T-helper 22 cell (primary cell): ENCODE measurements around the gene CDKAL1.
"Not testable (repeated sequence)": the region's sequence is repeated elsewhere in the genome, so short reads cannot be mapped to it uniquely, and the experiment has no call there.

ENCODE experiments used
- DNase-seq: peaks from one replicate; pipeline ENCODE4 v3.0.0-alpha.2; 2020; ENCODE audit warnings: low read depth

CDKAL1 gene

DNA sequence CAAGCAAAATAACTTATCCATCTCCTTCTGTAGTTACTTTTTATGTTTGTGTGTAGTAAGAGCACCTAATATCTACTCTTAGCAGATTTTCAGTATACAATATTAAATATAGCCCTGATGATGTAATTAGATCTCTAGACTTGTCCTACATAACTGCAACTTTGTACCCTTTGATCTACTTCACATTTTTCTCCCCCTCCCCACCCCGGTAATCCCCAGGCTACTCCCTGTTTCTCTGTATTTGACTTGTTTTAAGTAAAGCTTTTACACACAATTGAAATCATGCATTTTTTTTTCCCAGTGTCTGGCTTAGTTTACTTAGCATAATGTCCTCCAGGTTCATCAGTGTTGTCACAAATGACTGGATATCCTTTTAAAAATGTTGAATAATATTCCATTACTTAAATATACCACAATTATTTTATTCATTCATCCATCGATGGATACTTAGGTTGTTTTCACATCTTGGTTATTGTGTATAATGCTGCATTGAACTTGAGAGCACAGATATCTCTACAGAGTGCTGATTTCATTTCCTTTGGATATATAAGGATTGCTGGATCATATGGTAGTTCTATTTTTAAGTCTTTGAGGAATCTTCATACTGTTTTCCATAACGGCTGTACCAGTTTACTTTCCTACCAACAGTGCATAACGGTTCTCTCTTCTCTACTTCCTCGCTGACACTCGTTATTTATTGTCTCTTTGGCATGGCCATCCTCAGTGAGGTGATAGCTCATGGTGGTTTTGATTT, 212.7 kb downstream of the CDKAL1 start:
- no peak for DNase-seq

DNA sequence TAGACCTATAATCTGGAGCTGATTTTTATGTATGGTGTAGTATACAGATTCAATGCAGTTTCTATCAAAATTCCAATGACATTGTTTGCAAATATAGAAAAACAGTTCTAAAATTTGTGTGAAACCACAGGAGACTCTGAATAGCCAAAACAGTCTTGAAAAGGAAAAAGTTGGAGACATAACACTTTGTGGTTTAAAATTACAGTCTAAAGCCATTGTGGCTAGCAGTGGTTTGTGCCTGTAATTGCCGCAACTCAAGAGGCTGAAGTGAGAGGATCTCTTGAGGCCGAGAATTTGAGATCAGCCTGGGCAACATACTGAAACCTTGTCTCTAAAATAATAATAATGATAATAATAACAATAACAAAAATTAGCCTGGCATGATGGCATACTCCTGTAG, 213.7 kb downstream of the CDKAL1 start:
- DNase-seq: no peak

DNA sequence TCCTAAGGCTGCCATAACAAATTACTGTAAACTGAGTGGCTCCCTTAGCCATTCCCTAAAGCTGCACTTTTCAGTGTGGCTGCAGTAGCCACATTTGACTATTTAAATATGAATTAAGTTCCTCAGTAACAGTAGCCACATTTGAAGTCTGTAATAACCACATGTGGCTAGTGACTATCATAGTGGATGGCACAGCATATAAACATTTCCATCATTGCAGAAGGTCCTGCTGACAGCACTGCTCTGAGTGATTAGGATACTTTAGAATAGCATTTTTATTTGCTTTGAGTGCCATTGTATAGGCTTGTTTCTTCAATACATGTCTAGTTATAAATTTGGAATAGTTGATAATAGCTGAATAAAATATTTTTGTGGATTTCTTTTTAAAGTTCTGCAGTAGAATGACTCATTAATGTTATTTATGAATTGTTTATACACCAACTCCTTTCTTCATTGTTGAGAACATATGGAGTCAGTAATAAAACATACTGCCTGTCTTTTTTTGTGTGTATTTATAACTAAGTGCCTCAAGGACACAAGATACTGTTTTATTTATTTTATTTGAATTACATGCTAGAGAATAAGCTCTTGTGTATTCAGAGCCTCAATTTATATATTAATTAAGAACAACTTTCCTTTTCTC, 217.2 kb downstream of the CDKAL1 start:
- DNase-seq: no peak

DNA sequence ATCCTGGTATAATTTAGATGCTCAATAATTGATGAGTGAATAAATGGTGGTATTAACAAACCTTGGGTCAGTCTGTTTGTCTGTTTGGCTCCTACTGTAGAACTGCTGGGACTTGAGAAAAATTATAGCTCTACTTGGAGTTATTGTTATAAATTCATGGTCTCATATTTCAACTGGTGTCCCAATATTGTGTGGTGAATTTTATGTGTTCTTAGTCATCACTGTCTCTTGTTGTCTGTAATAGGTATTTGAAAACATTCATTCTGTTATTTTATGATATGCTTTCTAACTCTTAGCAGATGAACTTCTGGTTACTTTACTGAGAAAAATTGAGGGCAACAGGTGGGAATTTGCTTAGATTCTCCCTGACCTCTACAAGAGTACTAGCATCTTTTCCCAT, 221.4 kb downstream of the CDKAL1 start:
- no peak for DNase-seq

DNA sequence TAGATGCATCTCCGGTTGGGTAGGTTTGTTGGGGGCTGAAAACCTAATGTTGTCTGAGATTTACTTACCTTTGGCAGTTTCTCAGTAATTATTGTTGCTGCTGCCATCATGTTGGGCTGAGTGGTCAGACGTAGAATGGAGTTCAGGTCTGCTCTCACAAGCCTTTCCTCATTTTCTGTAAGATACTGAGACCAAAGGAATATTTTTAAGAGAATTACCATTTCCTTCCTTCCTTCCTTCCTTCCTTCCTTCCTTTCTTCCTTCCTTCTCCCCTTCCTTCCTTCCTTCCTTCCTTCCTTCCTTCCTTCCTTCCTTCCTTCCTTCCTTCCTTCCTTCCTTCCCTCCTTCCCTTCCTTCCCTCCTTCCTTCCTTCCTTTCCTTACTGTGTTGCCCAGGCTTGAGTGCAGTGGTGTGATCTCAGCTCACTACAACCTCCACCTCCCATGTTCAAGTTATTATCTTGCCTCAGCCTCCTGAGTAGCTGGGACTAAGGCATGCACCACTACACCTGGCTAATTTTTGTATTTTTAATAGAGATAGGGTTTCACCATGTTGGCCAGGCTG, 222.4 kb downstream of the CDKAL1 start:
- not testable (repeated sequence) for DNase-seq

DNA sequence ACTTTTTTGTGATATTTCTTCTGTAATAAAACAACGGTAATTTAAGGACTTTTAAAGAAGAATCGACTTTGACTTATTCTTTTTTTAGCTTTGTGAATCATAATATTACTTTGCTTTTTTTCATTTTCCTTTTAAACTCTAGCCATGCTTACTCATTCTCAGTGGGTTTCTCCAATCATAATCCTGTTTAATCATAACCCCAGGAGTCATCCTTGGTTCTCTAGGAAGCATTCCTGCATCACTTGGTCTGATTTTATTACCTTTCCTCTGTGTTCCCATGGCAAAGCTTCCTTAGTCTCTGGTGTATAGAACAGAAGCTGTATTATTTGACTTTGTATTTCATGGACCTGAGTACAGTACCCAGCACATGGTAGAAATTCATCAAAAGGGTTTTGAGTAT, 223.5 kb downstream of the CDKAL1 start:
- DNase-seq: no peak

DNA sequence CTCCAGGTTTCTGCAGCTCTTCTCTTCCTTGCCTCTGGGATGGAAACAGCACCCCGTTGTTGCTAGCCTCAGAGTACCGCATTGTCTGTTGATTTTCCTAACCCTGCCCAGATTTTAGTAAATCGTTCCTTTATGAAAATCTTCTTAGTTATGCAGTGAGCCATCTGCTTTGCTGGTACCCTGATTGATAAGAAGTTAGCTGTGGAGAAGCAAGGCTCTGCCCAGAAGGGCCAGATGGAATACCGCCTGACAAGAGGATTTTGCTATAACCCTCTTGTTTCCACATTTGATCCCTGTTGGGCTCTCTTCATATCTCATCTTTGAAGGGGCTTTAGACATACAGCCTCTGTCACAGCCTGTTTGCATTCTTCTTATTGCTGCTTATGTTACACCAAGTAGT, 229.0 kb downstream of the CDKAL1 start:
- no peak for DNase-seq

DNA sequence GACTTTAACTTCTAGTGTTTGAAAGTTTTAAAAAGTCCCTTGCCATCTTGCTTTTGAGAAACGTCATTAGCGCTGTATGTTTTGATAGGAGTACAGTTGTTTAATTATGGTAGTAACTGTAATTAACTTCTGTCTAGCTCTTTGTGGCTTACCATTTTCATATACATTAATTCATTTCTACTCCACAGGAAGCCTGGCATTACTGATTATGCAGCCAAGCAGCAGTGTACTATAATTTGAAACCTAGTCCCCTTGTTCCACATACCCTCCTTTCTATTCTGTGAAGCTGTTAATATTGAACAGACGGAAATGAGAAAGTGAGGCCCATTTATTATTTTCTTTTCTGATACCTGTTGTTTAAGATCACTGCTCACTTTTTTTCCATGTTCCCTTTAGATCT, 235.4 kb downstream of the CDKAL1 start:
- no peak for DNase-seq

DNA sequence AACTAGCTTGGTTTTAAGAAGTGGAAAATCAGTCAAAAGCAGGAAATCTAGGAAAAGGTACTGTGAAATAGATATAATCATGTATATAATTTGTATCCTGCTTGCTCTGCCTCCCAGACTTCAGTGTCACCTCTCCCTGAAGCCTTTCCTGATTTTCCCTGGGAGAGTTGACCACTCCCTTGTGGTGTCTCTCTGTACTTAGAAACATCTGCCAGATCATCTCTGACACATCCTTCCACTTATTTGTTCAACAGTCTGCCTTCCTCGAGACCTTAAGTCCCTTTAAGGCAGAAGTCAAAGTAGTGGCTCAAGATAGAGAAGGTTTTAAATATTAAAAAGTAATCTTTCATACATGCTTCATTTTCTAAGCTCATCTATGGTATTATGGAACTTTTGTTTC, 236.5 kb downstream of the CDKAL1 start:
- DNase-seq: no peak

DNA sequence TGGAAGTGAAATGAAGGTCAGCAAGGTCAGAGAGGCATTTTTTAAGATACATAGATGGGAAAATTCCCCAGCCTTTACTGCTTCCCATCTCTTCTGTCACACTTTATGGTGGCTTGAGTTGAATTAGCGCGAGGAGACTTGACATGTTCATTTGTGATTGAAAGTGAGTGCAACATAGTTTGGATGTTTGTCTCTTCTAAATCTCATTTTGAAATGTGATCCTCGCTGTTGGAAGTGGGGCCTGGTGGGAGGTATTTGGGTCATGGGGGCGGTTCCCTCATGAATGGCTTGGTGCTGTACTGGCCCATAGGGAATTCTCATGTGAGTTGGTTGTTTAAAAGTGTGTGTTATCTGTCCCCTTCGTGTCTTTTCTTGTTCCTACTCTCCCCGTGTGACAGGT, 237.2 kb downstream of the CDKAL1 start:
- no peak for DNase-seq

DNA sequence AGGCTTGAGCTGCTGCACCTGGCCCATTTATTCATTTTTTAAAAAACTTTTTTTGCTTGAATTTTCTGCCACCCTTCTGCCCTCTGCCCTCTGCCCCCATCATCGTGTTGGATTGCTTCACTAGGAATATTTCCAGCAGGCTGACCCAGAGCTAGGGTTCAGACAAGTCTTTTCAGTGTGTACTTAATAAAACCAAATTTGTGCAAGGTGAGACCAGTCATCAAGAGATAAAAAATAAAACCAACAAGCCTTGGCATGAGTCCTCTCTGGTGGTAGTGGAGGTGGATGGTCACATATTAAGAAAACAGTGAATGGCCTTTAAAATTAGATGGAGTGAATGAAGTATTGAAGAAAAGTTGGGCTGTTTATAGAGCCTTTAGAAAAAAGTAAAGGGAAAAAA, 239.6 kb downstream of the CDKAL1 start:
- no peak for DNase-seq

DNA sequence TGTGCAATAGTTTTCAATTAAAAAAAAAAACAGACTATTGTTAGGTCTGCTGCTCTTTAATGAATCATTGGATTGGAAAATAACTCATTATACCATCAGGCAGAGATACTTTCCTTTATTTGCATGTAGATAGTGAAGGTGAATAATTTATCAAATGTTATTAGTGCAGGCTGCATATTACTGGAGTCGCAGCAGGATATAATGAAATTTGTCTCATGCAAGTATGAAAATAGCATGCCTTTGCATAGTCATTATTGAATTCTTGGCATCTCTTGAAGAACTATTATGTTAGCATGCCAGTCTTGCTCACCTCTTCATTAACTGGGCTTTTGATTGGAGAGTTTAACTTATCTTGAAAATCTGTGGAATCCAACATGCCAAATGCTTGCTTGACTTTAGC, 241.7 kb downstream of the CDKAL1 start:
- DNase-seq: no peak

DNA sequence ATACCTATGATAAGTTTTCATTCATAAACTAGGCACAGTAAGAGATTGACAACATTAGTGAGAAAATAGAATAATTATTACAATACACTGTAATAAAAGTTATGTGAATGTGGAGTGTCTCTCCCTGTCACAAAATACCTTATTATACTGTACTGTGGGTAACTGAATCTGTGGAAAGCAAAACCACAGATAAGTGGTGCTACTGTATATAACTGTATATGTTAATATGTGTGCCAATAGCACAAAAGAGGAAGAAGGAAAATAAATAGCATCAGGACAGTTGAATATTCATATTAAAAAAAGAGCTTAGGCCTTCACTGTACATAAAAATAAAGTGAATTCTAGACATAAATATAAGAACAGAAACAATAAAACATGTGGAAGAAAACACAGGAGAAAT, 243.5 kb downstream of the CDKAL1 start:
- no peak for DNase-seq

DNA sequence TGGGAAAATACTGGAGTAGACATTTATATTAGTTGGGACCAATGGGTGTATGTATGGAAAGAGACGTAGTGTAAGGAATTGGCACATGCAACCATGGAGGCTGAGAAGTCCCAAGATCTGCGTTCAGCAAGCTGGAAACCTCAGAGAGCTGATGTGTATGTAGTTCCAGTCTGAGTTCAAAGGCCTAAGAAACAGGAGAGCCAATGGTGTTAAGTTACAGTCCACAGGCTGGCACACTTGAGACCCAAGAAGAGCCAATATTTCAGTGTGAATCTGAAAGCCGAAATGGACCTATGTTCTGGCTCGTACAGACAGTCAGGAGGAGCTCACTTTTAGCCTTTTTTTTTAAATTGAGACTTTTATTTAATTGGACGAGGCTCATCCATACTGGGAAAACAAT, 244.2 kb downstream of the CDKAL1 start:
- DNase-seq: no peak

DNA sequence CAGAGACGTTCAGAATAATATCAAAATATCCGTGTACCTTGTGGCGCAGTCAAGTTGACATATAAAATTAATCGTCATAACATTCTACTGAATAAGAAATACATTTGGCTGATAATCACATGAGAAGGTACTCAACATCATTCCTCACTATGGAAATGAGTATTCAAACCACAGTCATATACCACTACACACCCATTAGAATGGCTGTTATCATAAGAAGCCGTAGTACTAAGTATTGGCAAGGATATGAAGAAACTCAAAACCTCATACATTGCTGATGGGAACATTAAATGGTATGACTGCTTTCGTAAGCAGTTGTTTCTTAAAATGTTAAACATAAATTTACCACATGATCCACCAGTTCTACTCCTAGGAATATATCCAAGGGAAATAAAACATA, 244.7 kb downstream of the CDKAL1 start:
- DNase-seq: no peak

DNA sequence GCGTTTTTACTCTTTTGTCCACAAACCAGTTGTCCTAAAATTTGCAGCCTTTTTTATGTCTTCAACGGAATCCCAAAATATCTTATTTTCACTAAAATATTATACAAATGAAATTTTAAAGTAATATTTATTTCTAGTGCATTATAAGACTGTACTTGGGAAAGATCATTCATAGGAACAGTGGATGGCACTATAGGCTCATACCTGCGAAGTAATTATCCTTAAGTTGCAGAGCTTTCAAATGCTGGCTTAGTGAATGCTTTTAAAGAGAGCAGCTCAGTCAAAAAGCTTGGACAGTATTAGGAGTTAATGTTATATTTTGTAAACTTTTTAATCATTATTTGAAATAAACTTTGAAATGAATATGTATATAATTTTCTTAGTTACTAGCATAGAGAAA, 254.9 kb downstream of the CDKAL1 start:
- no peak for DNase-seq

DNA sequence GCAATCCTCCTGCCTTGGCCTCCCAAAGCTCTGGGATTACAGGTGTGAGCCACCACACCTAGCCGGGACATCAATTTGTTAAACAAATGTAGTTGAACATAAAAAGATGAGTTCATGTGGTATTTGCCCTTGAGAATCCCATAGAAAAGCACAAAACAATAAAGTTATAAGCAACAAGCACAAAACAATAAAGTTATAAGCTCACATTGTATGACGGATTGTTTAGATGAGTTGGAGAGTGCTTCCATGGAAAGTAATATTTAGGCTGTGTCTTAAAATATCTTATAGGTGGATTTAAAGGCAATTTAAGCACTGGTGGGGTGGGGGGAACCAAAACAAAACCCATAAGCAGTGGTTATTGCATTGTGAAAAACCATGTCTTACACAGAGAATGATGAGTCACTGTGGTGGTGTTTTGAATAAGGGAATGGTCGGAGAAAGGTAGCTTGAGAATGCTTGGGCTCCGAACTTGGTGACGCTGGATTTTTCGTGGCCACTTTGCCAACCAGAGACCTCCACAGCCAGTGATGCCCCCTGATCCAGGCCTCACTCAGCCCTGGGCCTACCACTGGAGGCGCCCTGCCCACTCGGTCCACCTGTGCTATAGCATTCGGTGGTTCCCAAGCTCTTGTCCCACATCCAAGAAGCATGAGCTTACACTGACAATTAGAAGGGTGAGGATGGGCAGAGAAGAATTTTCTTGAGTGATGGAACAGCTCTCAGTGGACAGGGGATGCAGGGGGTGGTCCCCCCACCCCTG, 256.0 kb downstream of the CDKAL1 start:
- no peak for DNase-seq

DNA sequence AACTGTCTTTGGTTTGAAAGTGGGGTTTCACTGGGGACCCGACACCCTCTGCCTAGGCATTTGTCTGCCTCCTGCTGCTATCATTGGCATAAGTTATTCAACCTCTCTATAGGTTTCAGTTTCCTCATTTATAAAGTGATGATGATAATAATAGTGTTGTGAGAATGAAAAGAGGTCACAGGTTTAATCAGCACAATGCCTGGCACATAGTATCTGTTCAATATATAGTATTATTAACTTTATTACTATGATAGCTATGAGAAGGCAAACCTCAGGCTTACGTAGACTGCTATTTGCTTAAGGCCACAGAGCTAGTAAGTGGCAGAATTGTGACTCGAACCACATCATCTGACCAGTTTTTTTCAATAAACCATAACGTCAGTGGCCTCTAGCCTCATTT, 256.8 kb downstream of the CDKAL1 start:
- no peak for DNase-seq

DNA sequence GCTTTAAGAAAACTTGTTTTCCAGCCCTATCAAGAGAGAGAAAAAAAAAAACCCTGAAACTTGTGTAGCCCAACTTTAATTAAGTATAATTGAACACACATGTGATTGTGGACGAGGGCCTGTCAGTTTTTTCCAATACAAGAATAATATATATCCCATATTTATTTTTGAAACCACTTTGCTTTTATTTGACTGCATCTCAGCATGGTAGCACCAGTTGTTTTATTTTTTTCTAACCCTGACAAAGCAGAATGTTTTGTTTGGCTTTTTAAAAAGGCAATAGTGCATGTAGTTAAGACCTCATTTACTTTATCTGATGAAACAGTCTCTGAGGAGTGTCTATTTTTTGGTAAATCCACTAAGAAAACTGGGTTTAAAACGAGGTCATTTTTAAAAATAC, 257.7 kb downstream of the CDKAL1 start:
- no peak for DNase-seq

DNA sequence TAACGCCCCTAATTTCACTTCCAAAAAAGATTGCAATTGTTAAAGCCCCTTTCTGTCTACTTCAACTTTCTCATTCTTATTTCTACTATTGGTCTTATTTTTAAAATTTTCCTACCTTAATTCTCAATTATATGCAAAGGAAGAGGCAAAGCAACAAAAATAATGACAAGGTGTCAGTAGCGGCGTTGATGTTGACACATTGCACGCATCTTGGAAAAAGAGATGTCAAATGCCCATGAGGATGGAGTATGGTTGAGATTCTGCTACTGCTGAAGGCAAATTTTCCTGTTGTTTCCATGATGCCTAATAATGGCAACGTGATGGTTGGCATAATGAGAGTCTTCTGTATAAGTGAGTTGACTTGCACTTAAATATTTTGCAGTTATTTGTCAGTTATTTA, 258.9 kb downstream of the CDKAL1 start:
- no peak for DNase-seq

DNA sequence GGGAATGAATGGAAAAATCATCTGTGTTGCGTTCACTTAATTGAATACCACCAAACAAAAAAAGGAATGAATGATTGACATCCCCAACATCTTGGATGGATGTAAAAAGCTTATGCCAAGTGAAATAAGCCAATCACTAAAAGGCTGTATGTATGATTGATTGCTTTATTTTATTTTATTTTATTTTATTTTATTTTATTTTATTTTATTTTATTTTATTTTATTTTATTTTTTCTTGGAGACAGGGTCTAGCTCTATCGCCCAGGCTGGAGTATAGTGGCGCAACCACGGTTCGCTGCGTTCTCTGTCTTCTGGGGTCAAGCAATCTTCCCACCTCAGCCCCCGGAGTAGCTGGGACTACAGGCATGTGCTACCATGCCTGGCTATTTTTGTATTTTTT, 263.3 kb downstream of the CDKAL1 start:
- no peak for DNase-seq

DNA sequence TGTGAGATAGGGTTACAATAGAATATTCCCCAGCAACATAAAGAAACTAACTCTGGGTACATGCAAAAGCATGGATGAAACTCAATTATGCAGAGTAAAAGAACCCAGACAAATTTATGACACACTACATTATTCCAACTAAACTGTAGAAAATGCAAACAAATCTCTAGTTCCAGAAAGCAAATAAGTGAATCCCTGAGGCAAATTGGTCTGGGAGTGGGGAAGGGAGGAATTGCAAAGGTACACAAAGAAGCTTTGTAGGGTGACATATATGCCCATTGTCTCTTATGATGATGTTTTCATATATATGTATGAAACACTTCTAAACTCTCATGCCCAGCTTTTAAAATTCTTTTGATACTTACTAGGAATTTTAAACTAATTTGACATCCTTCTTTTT, 266.0 kb downstream of the CDKAL1 start:
- no peak for DNase-seq

DNA sequence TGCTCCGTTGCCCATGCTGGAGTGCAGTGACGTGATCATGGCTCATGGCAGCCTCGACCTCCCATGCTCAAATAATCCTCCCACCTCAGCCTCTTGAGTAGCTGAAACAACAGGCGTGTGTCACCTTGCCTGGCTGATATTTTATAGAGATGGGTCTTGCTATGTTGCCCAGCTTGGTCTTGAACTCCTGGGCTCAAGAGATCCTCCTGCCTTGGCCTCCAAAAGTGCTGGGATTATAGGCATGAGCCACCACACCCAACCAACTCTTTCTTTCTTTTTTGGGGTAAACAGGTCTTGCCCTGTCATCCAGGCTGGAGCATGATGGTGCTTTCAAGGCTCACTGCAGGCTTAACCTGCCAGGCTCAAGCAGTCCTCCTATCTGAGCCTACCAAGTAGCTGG, 266.4 kb downstream of the CDKAL1 start:
- no peak for DNase-seq
